ENCODE measurements around the gene ABTB1.
"Not testable (repeated sequence)": the region's sequence is repeated elsewhere in the genome, so short reads cannot be mapped to it uniquely, and the experiment has no call there.

Gene ABTB1

GRCh38 chr3:127674101-127674721 is 1.5 kb downstream of the ABTB1 start:
- no peak for DNase-seq

- DNase-seq = no peak
Measured at GRCh38 chr3:127674790-127675189, 2.0 kb downstream of the ABTB1 start.

GRCh38 chr3:127675651-127676391 is 3.1 kb downstream of the ABTB1 start:
- no peak for DNase-seq

- no peak for DNase-seq
Measured at GRCh38 chr3:127676456-127676855, 3.7 kb downstream of the ABTB1 start.

- DNase-seq = no peak
Measured at GRCh38 chr3:127676921-127677351, 4.2 kb downstream of the ABTB1 start.

GRCh38 chr3:127677541-127678314 is 5.0 kb downstream of the ABTB1 start:
- DNase-seq = no peak

- DNase-seq = no peak
Measured at GRCh38 chr3:127678315-127678599, 5.5 kb downstream of the ABTB1 start.

- DNase-seq = no peak
Measured at GRCh38 chr3:127678611-127679533, 6.1 kb downstream of the ABTB1 start.

- DNase-seq = no peak
Measured at GRCh38 chr3:127679534-127680145, 6.9 kb downstream of the ABTB1 start.

GRCh38 chr3:127680146-127680661 is 7.5 kb downstream of the ABTB1 start:
- no peak for DNase-seq

GRCh38 chr3:127680798-127681221 is 8.1 kb downstream of the ABTB1 start:
- DNase-seq = no peak

GRCh38 chr3:127682175-127682554 is 9.4 kb downstream of the ABTB1 start:
- not testable (repeated sequence) for DNase-seq

GRCh38 chr3:127682561-127682960 is 9.8 kb downstream of the ABTB1 start:
- DNase-seq = no peak

GRCh38 chr3:127684871-127685707 is 12.3 kb downstream of the ABTB1 start:
- no peak for DNase-seq

GRCh38 chr3:127685708-127686511 is 13.2 kb downstream of the ABTB1 start:
- DNase-seq = no peak

GRCh38 chr3:127686512-127686894 is 13.8 kb downstream of the ABTB1 start:
- no peak for DNase-seq

GRCh38 chr3:127687228-127687737 is 14.5 kb downstream of the ABTB1 start:
- no peak for DNase-seq

GRCh38 chr3:127688022-127688415 is 15.3 kb downstream of the ABTB1 start:
- DNase-seq = no peak

- no peak for DNase-seq
Measured at GRCh38 chr3:127688416-127689265, 15.9 kb downstream of the ABTB1 start.

All from NCI-H2081 treated with DMSO at 0.1 percent for 48 hours (cell line).